ENCODE data around the gene SUSD3.
"Not testable (repeated sequence)": the region's sequence is repeated elsewhere in the genome, so short reads cannot be mapped to it uniquely, and the experiment has no call there.

SUSD3 gene

DNA sequence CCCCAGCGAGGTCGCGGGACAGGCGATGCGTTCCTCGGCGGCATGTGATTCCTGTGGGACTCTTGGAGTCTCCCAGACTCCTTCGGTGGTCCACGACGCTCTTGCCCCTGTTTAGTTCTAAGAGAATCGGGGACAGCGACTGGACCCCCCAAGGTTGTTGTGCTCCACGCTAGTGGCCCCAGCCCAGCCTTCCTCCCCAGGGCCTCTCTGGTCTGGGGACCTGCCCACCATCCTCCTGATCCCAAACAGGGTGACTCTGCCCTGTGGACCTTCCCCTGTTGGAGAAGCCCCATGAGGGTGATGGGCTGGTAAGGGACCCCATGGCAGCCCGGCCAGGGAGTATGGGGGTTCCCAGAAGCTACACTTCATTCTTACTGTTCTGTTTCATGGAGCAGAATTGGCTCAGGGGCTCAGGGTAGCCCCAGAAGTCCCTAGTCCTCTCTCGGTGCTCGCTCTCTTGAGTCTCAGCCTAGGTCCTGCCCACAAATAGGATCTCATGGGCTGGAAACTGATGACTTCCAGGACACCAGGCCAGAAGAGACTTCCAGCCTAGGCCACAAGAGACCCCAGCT lies 38.4 kb downstream of the SUSD3 start:
- H3K27ac ChIP-seq = peak overlapping the region; percentile 52 to 93 (median 85)
- peak overlapping the region; percentile 87 to 94 (median 91) for H3K9ac ChIP-seq

DNA sequence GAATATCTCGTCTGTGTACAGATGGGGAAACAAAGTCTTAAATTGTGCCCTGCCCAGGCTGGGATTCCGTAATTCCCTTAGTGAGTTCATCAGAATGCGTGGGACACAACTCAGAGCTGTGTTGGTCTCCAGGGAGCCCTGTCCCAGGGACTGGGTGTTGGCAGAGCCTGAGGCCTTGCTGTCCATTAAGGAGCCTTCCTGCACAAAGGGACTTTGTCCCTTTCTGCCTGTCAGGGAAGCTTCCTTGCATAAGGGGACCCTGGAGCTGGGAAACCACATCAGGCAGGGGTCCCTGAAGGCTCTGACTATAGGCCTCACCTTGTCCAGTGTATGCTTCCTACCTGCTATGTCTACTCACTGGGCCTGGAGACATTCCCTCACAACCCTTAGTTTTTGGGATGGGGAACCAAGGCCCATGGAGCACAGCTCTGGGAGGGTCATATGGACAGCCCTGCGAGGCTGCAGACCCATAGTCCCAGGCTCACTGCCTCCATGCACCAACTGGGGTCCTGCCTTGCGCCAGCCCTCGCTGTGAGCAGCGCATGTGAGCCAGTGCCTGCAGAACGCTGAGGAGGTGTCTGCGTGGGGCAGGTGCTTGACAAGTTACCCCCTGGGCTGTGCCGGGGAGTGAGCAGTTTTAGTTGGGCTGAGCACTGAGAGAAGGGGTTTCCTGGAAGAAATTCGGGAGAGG lies 39.2 kb downstream of the SUSD3 start:
- H3K9ac ChIP-seq = peak overlapping the region; percentile 87 to 94 (median 91)
- no peak for TF ChIP-seq Cebpa-rat (IDR thresholded peaks at IDR 0.05)
- H3K9me3 ChIP-seq (replicated peaks in 1 of 11) = peaks cover 0 to 24% (median 21%) of the 10 kb centered on the region in 11 experiments; a peak in 18 of 22 replicates
- H3K4me3 ChIP-seq = peak overlapping the region; percentile 90 to 100 (median 98)
- H3K27me3 ChIP-seq = no peaks in the 10 kb centered on the region
- H3K27ac ChIP-seq = peak overlapping the region; percentile 52 to 93 (median 85)
- H3K4me1 ChIP-seq = peaks cover 63 to 72% (median 65%) of the 10 kb centered on the region in 10 experiments
- peak overlapping the region; percentile 95 to 100 (median 98) for H3K4me2 ChIP-seq
- H4K20me1 ChIP-seq = peaks cover 10 to 52% (median 25%) of the 10 kb centered on the region in 11 experiments; a peak in 16 of 22 replicates
- peaks cover 10 to 34% (median 26%) of the 10 kb centered on the region in 11 experiments; a peak in 21 of 22 replicates for H3K36me3 ChIP-seq

More for the DNA sequence above, 38.4 kb downstream of the SUSD3 start:
- no peak for TF ChIP-seq Cebpa-rat (IDR thresholded peaks at IDR 0.05)
- Histone ChIP-seq H3K27me3 (no peaks in the 10 kb centered on the region), H3K4me3 (peak overlapping the region; percentile 90 to 100 (median 98)), H3K4me2 (peak overlapping the region; percentile 95 to 100 (median 98)), H3K9me3 (replicated peaks in 1 of 11) (peaks cover under 1 to 17% (median 14%) of the 10 kb centered on the region in 11 experiments; a peak in 20 of 22 replicates), H3K36me3 (peaks cover 8 to 27% (median 21%) of the 10 kb centered on the region in 11 experiments; a peak in 21 of 22 replicates), H4K20me1 (peaks cover 10 to 49% (median 25%) of the 10 kb centered on the region in 11 experiments; a peak in 16 of 22 replicates), H3K4me1 (peaks cover 71 to 77% (median 72%) of the 10 kb centered on the region in 10 experiments)

DNA sequence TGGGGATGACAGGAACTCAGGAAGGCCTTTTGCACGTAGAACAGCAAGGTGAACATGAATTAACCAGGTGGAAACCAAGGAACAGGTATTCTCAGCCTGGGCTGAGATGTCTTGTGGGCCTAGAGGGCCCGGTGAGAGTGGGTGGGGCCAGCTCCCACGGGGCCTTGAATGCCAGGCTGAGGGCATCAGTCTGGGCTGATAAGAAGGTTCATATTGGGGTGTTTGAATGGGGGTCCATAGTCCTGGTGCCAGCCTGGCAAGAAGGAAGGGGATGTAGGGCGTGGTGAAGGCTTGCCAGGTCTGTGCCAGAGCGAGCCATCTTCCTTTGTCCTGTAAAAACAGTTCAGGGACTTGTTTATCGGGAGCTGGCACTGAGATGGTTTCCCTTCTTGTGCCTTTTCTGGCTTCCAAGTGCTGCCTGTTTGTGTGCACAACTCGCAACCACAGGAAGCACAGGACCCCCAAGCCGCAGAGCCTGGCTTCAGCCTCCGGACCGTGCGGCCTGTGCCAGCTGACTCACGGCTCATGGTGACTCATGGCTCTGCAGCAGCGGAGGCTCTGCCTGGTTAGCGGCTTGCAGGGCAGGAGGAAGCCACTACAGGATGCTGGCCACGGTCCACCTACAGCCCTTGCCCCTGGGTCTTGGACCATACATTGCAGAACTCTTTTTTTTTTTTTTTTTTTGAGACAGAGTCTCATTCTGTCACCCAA lies 39.9 kb downstream of the SUSD3 start:
- Histone ChIP-seq H3K27ac (peak overlapping the region; percentile 52 to 93 (median 85)), H3K9ac (peak overlapping the region; percentile 87 to 94 (median 91))

DNA sequence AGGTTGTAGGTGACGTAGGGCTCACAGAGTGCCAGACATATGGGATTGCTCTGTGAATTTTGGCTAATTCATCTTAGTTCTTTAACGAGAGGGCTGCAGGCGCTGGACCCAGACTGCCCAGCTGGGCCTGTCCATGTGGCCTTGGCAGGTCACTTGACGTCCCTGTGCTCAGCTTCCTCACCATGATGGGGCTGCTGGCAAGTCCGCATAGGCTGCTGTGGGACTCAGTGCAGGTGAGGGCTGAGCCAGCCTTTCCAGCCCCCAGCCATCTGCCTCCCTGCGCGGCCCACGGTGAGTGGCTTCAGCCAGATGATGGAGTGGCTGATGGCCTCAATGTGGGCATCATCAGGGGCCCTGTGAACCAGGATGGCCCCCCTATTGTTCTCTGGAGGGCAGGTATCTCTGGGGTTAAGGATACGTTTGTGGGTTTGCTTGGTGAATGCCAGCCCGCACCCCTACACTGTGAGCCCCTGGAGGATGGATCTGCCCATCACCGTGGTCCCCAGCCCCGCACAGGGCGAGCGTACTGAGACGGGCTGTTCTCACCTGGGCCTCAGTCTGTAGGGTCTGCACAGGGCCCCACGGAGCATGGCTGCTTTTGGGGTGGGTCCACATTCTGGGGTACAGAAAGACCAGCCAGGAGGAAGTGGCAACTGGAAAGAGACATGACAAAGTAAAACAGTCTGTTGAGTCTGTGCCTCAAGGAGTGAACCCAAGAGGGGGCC lies 41.2 kb downstream of the SUSD3 start:
- Histone ChIP-seq H3K27ac (peak overlapping the region; percentile 19 to 93 (median 85); a peak in 21 of 22 replicates), H3K4me2 (peak overlapping the region; percentile 95 to 100 (median 98)), H3K4me3 (peak overlapping the region in 7 of 10 experiments; percentile 93 to 100 (median 99); a peak in 12 of 20 replicates), H3K27me3 (no peaks in the 10 kb centered on the region), H3K9me3 (replicated peaks in 1 of 11) (peaks cover 15 to 44% (median 40%) of the 10 kb centered on the region in 11 experiments), H3K9ac (peak overlapping the region; percentile 3 to 94 (median 90); a peak in 17 of 22 replicates), H4K20me1 (peaks cover 10 to 69% (median 25%) of the 10 kb centered on the region in 11 experiments; a peak in 16 of 22 replicates), H3K36me3 (peaks cover 16 to 54% (median 40%) of the 10 kb centered on the region in 11 experiments), H3K4me1 (peaks cover 43 to 51% (median 44%) of the 10 kb centered on the region in 10 experiments)
- no peak for TF ChIP-seq Cebpa-rat (IDR thresholded peaks at IDR 0.05)

More for the DNA sequence above, 39.9 kb downstream of the SUSD3 start:
- H3K4me2 ChIP-seq = peak overlapping the region; percentile 95 to 100 (median 98)
- no peak for TF ChIP-seq Cebpa-rat (IDR thresholded peaks at IDR 0.05)
- H3K4me1 ChIP-seq = peaks cover 56 to 64% (median 57%) of the 10 kb centered on the region in 10 experiments
- no peaks in the 10 kb centered on the region for H3K27me3 ChIP-seq
- H3K4me3 ChIP-seq = peak overlapping the region; percentile 90 to 100 (median 98)
- peaks cover 5 to 32% (median 27%) of the 10 kb centered on the region in 11 experiments; a peak in 21 of 22 replicates for H3K9me3 ChIP-seq (replicated peaks in 1 of 11)
- H4K20me1 ChIP-seq = peaks cover 10 to 56% (median 25%) of the 10 kb centered on the region in 11 experiments; a peak in 16 of 22 replicates
- peaks cover 10 to 41% (median 29%) of the 10 kb centered on the region in 11 experiments; a peak in 21 of 22 replicates for H3K36me3 ChIP-seq

DNA sequence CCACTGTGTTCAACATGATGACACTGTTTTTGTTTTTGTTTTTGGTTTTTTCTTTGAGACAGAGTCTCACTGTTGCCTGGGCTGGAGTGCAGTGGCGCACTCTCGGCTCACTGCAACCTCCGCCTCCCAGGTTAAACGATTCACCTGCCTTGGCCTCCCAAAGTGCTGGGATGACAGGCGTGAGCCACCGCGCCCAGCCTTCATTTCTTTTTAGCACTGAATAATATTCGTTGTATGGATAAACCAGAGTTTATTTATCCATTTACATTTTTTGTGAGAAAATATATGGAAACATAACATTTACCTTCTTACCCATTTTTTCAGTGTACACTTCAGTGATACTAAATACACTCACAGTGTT lies 41.8 kb downstream of the SUSD3 start:
- peak overlapping the region in 2 of 10 experiments; percentile 100; a peak in 3 of 20 replicates for H3K4me3 ChIP-seq
- H3K4me1 ChIP-seq = peaks cover 37 to 50% (median 41%) of the 10 kb centered on the region in 10 experiments
- peaks cover 10 to 75% (median 25%) of the 10 kb centered on the region in 11 experiments; a peak in 16 of 22 replicates for H4K20me1 ChIP-seq
- H3K9me3 ChIP-seq (replicated peaks in 1 of 11) = peaks cover 15 to 47% (median 40%) of the 10 kb centered on the region in 11 experiments
- H3K27me3 ChIP-seq = no peaks in the 10 kb centered on the region
- peak overlapping the region in 4 of 11 experiments; percentile 3 to 92 (median 90); a peak in 2 of 22 replicates for H3K9ac ChIP-seq
- H3K4me2 ChIP-seq = peak overlapping the region; percentile 95 to 100 (median 98); a peak in 20 of 22 replicates
- H3K36me3 ChIP-seq = peaks cover 16 to 59% (median 41%) of the 10 kb centered on the region in 11 experiments
- no peak for TF ChIP-seq Cebpa-rat (IDR thresholded peaks at IDR 0.05)
- peak overlapping the region in 9 of 11 experiments; percentile 30 to 93 (median 86); a peak in 13 of 22 replicates for H3K27ac ChIP-seq

GRCh38 chr9:93101086-93101485 lies 42.6 kb downstream of the SUSD3 start:
- Histone ChIP-seq H3K9me3 (replicated peaks in 1 of 11) (peaks cover 15 to 51% (median 40%) of the 10 kb centered on the region in 11 experiments), H3K4me2 (peak overlapping the region in 2 of 11 experiments; percentile 98; a peak in 3 of 22 replicates), H3K36me3 (peaks cover 16 to 61% (median 41%) of the 10 kb centered on the region in 11 experiments), H3K4me1 (peaks cover 38 to 56% (median 45%) of the 10 kb centered on the region in 10 experiments), H4K20me1 (peaks cover 10 to 83% (median 26%) of the 10 kb centered on the region in 11 experiments; a peak in 16 of 22 replicates)
- not testable (repeated sequence) for H3K9ac ChIP-seq, H3K27ac ChIP-seq, H3K27me3 ChIP-seq, H3K4me3 ChIP-seq

DNA sequence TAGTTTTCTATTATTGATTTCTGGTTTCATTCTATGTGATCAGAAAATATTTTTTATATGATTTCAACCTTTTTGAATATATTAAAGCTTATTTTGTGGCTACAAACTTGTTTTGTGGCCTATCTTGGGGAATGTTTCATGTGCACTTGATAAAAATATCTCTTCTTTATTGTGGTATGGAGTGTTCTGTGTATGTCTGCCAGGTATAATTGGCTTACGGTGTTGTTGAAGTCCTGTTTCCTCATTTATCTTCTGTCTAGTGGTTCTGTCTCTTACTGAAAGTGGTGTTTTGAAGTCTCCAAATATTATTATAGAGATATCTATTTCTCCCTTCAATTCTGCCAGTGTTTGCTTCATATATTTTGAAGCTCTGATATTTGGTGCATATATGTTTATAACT lies 47.1 kb downstream of the SUSD3 start:
- peaks cover 9 to 88% (median 35%) of the 10 kb centered on the region in 11 experiments; a peak in 18 of 22 replicates for H4K20me1 ChIP-seq
- peaks cover 46 to 70% (median 52%) of the 10 kb centered on the region in 10 experiments for H3K4me1 ChIP-seq
- peaks cover 22 to 81% (median 53%) of the 10 kb centered on the region in 11 experiments for H3K36me3 ChIP-seq
- peaks cover 15 to 50% (median 40%) of the 10 kb centered on the region in 11 experiments for H3K9me3 ChIP-seq (replicated peaks in 1 of 11)
- no peaks in the 10 kb centered on the region for H3K27me3 ChIP-seq
- peak overlapping the region in 2 of 11 experiments; percentile 5 to 38; a peak in 3 of 22 replicates for H3K4me2 ChIP-seq
- no peak for TF ChIP-seq Cebpa-rat (IDR thresholded peaks at IDR 0.05)
- H3K27ac ChIP-seq = no peak overlapping the region
- no peak overlapping the region for H3K9ac ChIP-seq
- no peak overlapping the region for H3K4me3 ChIP-seq

Data from BLaER1 treated with 17β-estradiol and CSF1 and Interleukin-3, amounts not matched to agents 10 nM and 100 nM (cell line).